HepG2 (cell line): ENCODE data around the gene TREM1. TPM values are rescaled to one million over a fixed set of nuclear protein-coding genes. Genes with fewer than 3 reads are reported as not detected.

ENCODE experiments used
- ATAD3A ChIP-seq: sonication (generic); formaldehyde crosslinking; IDR thresholded peaks from 2 replicates; pipeline ENCODE4 v1.4.0; 2020; ENCODE audit warnings: missing genetic modification reagents
- CEBPB ChIP-seq: IDR thresholded peaks from 2 replicates; pipeline ENCODE4 v1.6.1; 2011; ENCODE audit warnings: low read depth, low read length, improper control_type of control experiment, borderline replicate concordance
- KDM6A ChIP-seq: IDR thresholded peaks from 2 replicates; pipeline ENCODE4 v1.6.1; 2016; ENCODE audit warnings: low read depth
- SP5 ChIP-seq: IDR thresholded peaks from 2 replicates; pipeline ENCODE4 v1.6.1; 2016; ENCODE audit warnings: low read depth, borderline replicate concordance
- ZC3H4 ChIP-seq: sonication (generic); formaldehyde crosslinking; IDR thresholded peaks from 2 replicates; pipeline ENCODE4 v1.4.0; 2020; ENCODE audit warnings: missing genetic modification reagents, borderline replicate concordance
- ZFP1 ChIP-seq: IDR thresholded peaks from 2 replicates; pipeline ENCODE4 v1.6.1; 2016
- ZNF180 ChIP-seq: sonication (generic); formaldehyde crosslinking; IDR thresholded peaks from 2 replicates; pipeline ENCODE4 v1.4.0; 2020; ENCODE audit warnings: low read depth, missing genetic modification reagents, borderline replicate concordance
- ZNF280B ChIP-seq: sonication (generic); formaldehyde crosslinking; IDR thresholded peaks from 2 replicates; pipeline ENCODE4 v1.5.0; 2020; ENCODE audit warnings: missing genetic modification reagents, mild to moderate bottlenecking, borderline replicate concordance
- ZNF552 ChIP-seq: sonication (generic); formaldehyde crosslinking; IDR thresholded peaks from 2 replicates; pipeline ENCODE4 v1.9.0; 2022; ENCODE audit warnings: missing genetic modification reagents, mild to moderate bottlenecking, borderline replicate concordance
- ZSCAN5A ChIP-seq: sonication (generic); formaldehyde crosslinking; IDR thresholded peaks from 2 replicates; pipeline ENCODE4 v1.8.0; 2022; ENCODE audit warnings: mild to moderate bottlenecking, missing genetic modification reagents, borderline replicate concordance
- polyA plus RNA-seq, 8 experiments: library from polyadenylated mRNA; depleted of rRNA in 3 of 8; stranded (reverse) in 7 of 8; unstranded in 1 of 8; fragments of >200 nt; fragmentation: Illumina TruSeq in 4 of 8; extraction: Trizol in 4 of 8; gene quantifications; 2 replicates each; pipeline versions ENCODE4 v1.2.1 to v1.2.3, GENCODE V29; 2011 to 2016; ENCODE audit warnings: low read depth in 4 of 8, missing spikeins in 1 of 8, mixed read lengths in 1 of 8; ENCODE audit not compliant: insufficient read depth in 1 of 8
- total RNA-seq, 5 experiments: library from RNA; depleted of rRNA; stranded (reverse); fragments of >200 nt; fragmentation: Illumina TruSeq; extraction: Trizol; gene quantifications; 2 replicates each; pipeline ENCODE4 v1.2.3, GENCODE V29; 2016; ENCODE audit warnings: low read depth in 1 of 5
- TF ChIP-seq, protein P1 (sequence below): sonication (generic); formaldehyde crosslinking; conservative IDR thresholded peaks from 2 replicates; pipeline ENCODE4 v1.4.0; 2020; ENCODE audit warnings: missing genetic modification reagents
- TF ChIP-seq, protein P2 (sequence below): IDR thresholded peaks from 2 replicates; pipeline ENCODE4 v1.6.1; 2016; ENCODE audit warnings: low read depth
- TF ChIP-seq, protein P3 (sequence below): sonication (generic); formaldehyde crosslinking; IDR thresholded peaks from 2 replicates; pipeline ENCODE4 v1.4.0; 2020; ENCODE audit warnings: mild to moderate bottlenecking, missing genetic modification reagents

Gene TREM1
- total and polyA plus RNA-seq, 2 of the 13 experiments (the other 11 are each of a cell fraction or from before 2014, with no cell fraction given) = 0.49 TPM; not detected in 1

- TF ChIP-seq, protein P1, sequence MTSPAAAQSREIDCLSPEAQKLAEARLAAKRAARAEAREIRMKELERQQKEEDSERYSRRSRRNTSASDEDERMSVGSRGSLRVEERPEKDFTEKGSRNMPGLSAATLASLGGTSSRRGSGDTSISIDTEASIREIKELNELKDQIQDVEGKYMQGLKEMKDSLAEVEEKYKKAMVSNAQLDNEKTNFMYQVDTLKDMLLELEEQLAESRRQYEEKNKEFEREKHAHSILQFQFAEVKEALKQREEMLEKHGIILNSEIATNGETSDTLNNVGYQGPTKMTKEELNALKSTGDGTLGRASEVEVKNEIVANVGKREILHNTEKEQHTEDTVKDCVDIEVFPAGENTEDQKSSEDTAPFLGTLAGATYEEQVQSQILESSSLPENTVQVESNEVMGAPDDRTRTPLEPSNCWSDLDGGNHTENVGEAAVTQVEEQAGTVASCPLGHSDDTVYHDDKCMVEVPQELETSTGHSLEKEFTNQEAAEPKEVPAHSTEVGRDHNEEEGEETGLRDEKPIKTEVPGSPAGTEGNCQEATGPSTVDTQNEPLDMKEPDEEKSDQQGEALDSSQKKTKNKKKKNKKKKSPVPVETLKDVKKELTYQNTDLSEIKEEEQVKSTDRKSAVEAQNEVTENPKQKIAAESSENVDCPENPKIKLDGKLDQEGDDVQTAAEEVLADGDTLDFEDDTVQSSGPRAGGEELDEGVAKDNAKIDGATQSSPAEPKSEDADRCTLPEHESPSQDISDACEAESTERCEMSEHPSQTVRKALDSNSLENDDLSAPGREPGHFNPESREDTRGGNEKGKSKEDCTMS (CRISPR knock-in tag) = no peak
- TF ChIP-seq, protein P2, sequence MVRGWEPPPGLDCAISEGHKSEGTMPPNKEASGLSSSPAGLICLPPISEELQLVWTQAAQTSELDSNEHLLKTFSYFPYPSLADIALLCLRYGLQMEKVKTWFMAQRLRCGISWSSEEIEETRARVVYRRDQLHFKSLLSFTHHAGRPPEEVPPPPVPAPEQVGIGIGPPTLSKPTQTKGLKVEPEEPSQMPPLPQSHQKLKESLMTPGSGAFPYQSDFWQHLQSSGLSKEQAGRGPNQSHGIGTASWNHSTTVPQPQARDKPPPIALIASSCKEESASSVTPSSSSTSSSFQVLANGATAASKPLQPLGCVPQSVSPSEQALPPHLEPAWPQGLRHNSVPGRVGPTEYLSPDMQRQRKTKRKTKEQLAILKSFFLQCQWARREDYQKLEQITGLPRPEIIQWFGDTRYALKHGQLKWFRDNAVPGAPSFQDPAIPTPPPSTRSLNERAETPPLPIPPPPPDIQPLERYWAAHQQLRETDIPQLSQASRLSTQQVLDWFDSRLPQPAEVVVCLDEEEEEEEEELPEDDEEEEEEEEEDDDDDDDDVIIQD = no peak
- no peak for TF ChIP-seq ZNF552 (CRISPR knock-in tag)
- TF ChIP-seq ZFP1 = no peak
- TF ChIP-seq ATAD3A (CRISPR knock-in tag) = no peak
- TF ChIP-seq ZNF180 (CRISPR knock-in tag) = no peak
- no peak for TF ChIP-seq KDM6A
- TF ChIP-seq SP5 = no peak
- no peak for TF ChIP-seq ZC3H4 (CRISPR knock-in tag)
- TF ChIP-seq, protein P3, sequence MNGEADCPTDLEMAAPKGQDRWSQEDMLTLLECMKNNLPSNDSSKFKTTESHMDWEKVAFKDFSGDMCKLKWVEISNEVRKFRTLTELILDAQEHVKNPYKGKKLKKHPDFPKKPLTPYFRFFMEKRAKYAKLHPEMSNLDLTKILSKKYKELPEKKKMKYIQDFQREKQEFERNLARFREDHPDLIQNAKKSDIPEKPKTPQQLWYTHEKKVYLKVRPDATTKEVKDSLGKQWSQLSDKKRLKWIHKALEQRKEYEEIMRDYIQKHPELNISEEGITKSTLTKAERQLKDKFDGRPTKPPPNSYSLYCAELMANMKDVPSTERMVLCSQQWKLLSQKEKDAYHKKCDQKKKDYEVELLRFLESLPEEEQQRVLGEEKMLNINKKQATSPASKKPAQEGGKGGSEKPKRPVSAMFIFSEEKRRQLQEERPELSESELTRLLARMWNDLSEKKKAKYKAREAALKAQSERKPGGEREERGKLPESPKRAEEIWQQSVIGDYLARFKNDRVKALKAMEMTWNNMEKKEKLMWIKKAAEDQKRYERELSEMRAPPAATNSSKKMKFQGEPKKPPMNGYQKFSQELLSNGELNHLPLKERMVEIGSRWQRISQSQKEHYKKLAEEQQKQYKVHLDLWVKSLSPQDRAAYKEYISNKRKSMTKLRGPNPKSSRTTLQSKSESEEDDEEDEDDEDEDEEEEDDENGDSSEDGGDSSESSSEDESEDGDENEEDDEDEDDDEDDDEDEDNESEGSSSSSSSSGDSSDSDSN = no peak
- TF ChIP-seq ZNF280B (CRISPR knock-in tag) = no peak
- no peak for TF ChIP-seq ZSCAN5A
- TF ChIP-seq CEBPB = no peak
These were observed 7.6 kb downstream of the TREM1 start (continued) for GRCh38 chr6:41278699-41279405.
